Caco-2 (cell line): ENCODE results near the gene DTX3. TPM values are rescaled to one million over a fixed set of nuclear protein-coding genes. Genes with fewer than 3 reads are reported as not detected.

Experiments
- BruUV-seq: library from RNA; stranded (reverse); fragments of 400-500 nt; replicated peaks from 2 replicates; lab custom pipeline; 2021; lab: Mats Ljungman, UMichigan
- CTCF ChIA-PET: fragments of 300-600 bp; sonication (Branson Sonifier 250); formaldehyde crosslinking; loops from one replicate; lab custom pipeline; 2022; ENCODE audit warnings: antibody characterized with exemption; lab: Charles Lee
- POLR2A ChIA-PET: fragments of 300-600 bp; sonication (Branson Sonifier 250); formaldehyde crosslinking; loops from one replicate; lab custom pipeline; 2022; ENCODE audit warnings: antibody characterized with exemption; lab: Charles Lee
- DNase-seq, 2 experiments: peaks; one replicate each; pipeline versions ENCODE4 v3.0.0 to v3.0.0-alpha.2; 2020 to 2022
- H3K27me3 ChIP-seq: replicated peaks from 2 replicates; pipeline ENCODE4 v1.6.0; 2011; ENCODE audit warnings: low read length; ENCODE audit not compliant: control insufficient read depth, insufficient read depth
- H3K36me3 ChIP-seq: 2 replicates; pipeline ENCODE4 v1.5.1; 2011; ENCODE audit warnings: low read length; ENCODE audit not compliant: control insufficient read depth, insufficient read depth
- H3K4me1 ChIP-seq: fragments of 250-450 bp; sonication (Bioruptor Pico); 2 replicates; pipeline ENCODE4 v1.5.1; 2020; ENCODE audit warnings: mild to moderate bottlenecking
- H3K4me3 ChIP-seq: 2 replicates; pipeline ENCODE4 v1.5.1; 2011; ENCODE audit warnings: low read depth, mild to moderate bottlenecking, control low read depth, low read length
- H3K9me3 ChIP-seq: fragments of 250-450 bp; sonication (Bioruptor Pico); 2 replicates; pipeline ENCODE4 v1.5.1; 2020; ENCODE audit warnings: mild to moderate bottlenecking, moderate library complexity
- H3K27ac Mint-ChIP-seq: one replicate; pipeline ENCODE4 v1.8.0; 2022; ENCODE audit warnings: mixed read lengths; ENCODE audit not compliant: unreplicated experiment
- H3K27me3 Mint-ChIP-seq: one replicate; pipeline ENCODE4 v1.8.0; 2022; ENCODE audit warnings: mixed read lengths; ENCODE audit not compliant: insufficient read depth, unreplicated experiment
- H3K36me3 Mint-ChIP-seq: one replicate; pipeline ENCODE4 v1.8.0; 2022; ENCODE audit warnings: mild to moderate bottlenecking, mixed read lengths; ENCODE audit not compliant: insufficient read depth, unreplicated experiment
- H3K4me1 Mint-ChIP-seq: one replicate; pipeline ENCODE4 v1.8.0; 2022; ENCODE audit warnings: low read depth, mixed read lengths; ENCODE audit not compliant: unreplicated experiment
- H3K4me3 Mint-ChIP-seq: one replicate; pipeline ENCODE4 v1.8.0; 2022; ENCODE audit warnings: mild to moderate bottlenecking, moderate library complexity, mixed read lengths; ENCODE audit not compliant: unreplicated experiment
- H3K9me3 Mint-ChIP-seq: one replicate; pipeline ENCODE4 v1.8.0; 2022; ENCODE audit warnings: mixed read lengths; ENCODE audit not compliant: unreplicated experiment
- intact Hi-C: fragments of 100-400 bp; cut with micrococcal nuclease; formaldehyde crosslinking; loops from one replicate; pipeline ENCODE4 v1.10.0; 2022; ENCODE audit not compliant: unreplicated experiment
- total RNA-seq: library from RNA; stranded (reverse); gene quantifications from 2 replicates; pipeline ENCODE4 v1.2.3, GENCODE V29; 2022
- TF ChIP-seq, protein P1 (sequence below), 2 experiments: fragments of 200-600 bp in 1 of 2; IDR thresholded peaks; 1 replicate in 1 of 2; 2 replicates in 1 of 2; pipeline versions ENCODE4 v1.5.1 to v1.8.0; 2011 to 2022; ENCODE audit warnings: antibody characterized with exemption in 1 of 2, control low read depth in 1 of 2, inconsistent platforms in 1 of 2, low read depth in 1 of 2, low read length in 1 of 2, mild to moderate bottlenecking in 1 of 2, moderate library complexity in 1 of 2; ENCODE audit not compliant: insufficient read depth in 1 of 2, severe bottlenecking in 1 of 2, unreplicated experiment in 1 of 2

Gene DTX3
- total RNA-seq, 1 experiment from 2014 or later = 20.4 TPM

DNA sequence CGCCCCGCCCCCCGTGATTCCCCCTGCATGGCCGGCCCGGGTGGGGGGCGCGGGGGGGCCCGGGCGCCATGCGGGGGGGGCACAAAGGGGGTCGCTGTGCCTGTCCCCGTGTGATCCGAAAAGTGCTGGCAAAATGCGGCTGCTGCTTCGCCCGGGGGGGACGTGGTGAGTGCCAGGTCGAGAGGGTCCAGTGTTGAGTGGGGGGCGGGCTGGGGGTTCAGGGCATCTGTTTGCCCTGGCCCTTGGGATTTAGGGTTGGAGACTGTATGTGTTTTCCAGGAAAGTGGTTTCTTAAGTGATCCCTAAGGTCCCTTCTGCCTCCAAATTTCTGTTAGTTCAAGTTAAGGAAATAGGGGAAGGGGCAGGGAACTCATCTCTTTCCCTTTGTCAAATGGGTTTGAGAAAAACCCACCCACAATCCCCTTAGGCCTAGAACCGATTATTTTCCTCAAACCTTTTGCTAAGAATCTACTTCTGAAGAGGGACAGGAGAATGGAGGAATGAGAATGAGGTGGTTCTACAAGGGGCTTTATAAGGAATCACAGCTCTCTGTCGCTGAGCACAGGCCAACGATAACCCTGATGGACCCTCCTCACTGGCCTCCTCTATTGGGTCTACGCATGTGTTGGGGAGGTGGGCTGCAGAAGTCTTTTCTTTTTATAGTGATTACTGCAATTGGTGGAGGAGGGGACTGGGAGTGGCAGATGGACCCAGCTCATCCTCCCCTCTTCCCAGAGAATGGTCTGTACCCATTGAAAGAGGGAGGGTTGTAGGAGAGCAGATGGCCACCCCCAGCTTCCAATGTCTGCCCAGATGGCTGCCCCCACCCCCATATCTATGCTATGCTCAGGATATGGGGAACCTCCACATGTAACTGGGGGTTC, 7.4 kb downstream of the DTX3 start:
- Mint-ChIP-seq H3K27me3 (no peaks in the 10 kb centered on the region), H3K36me3 (no peaks in the 10 kb centered on the region), H3K9me3 (no peaks in the 10 kb centered on the region), H3K4me3 (peak overlapping the region; percentile 54), H3K27ac (no peak overlapping the region), H3K4me1 (no peaks in the 10 kb centered on the region)
- no peaks in the 10 kb centered on the region; the same call in 1 of the 2 replicates for H3K36me3 ChIP-seq
- TF ChIP-seq, protein P1, sequence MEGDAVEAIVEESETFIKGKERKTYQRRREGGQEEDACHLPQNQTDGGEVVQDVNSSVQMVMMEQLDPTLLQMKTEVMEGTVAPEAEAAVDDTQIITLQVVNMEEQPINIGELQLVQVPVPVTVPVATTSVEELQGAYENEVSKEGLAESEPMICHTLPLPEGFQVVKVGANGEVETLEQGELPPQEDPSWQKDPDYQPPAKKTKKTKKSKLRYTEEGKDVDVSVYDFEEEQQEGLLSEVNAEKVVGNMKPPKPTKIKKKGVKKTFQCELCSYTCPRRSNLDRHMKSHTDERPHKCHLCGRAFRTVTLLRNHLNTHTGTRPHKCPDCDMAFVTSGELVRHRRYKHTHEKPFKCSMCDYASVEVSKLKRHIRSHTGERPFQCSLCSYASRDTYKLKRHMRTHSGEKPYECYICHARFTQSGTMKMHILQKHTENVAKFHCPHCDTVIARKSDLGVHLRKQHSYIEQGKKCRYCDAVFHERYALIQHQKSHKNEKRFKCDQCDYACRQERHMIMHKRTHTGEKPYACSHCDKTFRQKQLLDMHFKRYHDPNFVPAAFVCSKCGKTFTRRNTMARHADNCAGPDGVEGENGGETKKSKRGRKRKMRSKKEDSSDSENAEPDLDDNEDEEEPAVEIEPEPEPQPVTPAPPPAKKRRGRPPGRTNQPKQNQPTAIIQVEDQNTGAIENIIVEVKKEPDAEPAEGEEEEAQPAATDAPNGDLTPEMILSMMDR (IDR thresholded peaks at IDR 0.05; ENCODE audit: insufficient read depth in 1 of 2, low read depth in 1 of 2, low read length in 1 of 2, severe bottlenecking in 1 of 2, unreplicated experiment in 1 of 2) = no peak
- intact Hi-C loops = no loop called here
- H3K4me1 ChIP-seq = no peaks in the 10 kb centered on the region
- ChIA-PET POLR2A (no interaction called here), CTCF (interaction anchor here (0.9 to 1.7 kb wide), 2 partner anchors 21 to 28 kb away, joined by 4 to 8 read pairs; partner anchors contain the start of gene B4GALNT1)
- DNase-seq = no peak
- H3K4me3 ChIP-seq = peak overlapping the region; percentile 74
- BruUV-seq = TSS peak; percentile 45
- no peaks in the 10 kb centered on the region for H3K27me3 ChIP-seq
- H3K9me3 ChIP-seq = no peaks in the 10 kb centered on the region

DNA sequence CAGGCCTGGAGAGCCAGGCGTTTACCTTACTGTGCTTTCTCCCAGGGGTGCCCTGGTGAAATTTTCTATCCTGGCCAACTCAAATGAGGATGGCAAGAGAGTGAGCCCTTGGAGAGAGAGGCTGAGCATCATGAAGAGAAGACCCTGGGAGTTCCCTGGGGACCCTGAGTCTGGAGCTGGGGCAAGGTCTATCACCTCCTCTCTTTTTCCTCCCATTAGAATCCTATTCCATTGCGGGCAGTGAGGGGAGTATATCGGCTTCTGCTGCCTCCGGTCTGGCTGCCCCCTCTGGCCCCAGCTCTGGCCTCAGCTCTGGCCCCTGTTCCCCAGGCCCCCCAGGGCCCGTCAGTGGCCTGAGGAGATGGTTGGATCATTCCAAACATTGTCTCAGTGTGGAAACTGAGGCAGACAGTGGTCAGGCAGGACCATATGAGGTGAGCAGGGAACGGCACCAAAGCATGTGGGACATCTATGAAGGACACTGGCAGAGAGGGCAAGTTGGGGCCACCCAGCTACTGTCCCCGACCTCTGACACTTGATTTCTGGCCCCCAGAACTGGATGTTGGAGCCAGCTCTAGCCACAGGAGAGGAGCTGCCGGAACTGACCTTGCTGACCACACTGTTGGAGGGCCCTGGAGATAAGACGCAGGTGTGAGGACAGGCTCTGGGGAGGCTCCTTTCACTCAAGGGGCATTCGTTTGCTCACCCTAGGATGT, 8.2 kb downstream of the DTX3 start:
- CTCF ChIA-PET = interaction anchor here (1.7 kb wide), 1 partner anchor 29 kb away, joined by 8 read pairs; no protein-coding TSS in a partner anchor
- BruUV-seq = no TSS peak
- Histone ChIP-seq H3K4me3 (no peak overlapping the region), H3K27me3 (no peaks in the 10 kb centered on the region), H3K36me3 (no peaks in the 10 kb centered on the region; the same call in 1 of the 2 replicates), H3K9me3 (no peaks in the 10 kb centered on the region), H3K4me1 (no peaks in the 10 kb centered on the region)
- TF ChIP-seq, protein P1 (IDR thresholded peaks at IDR 0.05; ENCODE audit: insufficient read depth in 1 of 2, low read depth in 1 of 2, low read length in 1 of 2, severe bottlenecking in 1 of 2, unreplicated experiment in 1 of 2) = no peak
- no peak for DNase-seq
- POLR2A ChIA-PET = no interaction called here
- no peaks in the 10 kb centered on the region for H3K36me3 Mint-ChIP-seq
- intact Hi-C loops = no loop called here
- H3K9me3 Mint-ChIP-seq = no peaks in the 10 kb centered on the region
- H3K4me3 Mint-ChIP-seq = no peak overlapping the region
- no peaks in the 10 kb centered on the region for H3K27me3 Mint-ChIP-seq
- H3K27ac Mint-ChIP-seq = no peak overlapping the region
- no peaks in the 10 kb centered on the region for H3K4me1 Mint-ChIP-seq

DNA sequence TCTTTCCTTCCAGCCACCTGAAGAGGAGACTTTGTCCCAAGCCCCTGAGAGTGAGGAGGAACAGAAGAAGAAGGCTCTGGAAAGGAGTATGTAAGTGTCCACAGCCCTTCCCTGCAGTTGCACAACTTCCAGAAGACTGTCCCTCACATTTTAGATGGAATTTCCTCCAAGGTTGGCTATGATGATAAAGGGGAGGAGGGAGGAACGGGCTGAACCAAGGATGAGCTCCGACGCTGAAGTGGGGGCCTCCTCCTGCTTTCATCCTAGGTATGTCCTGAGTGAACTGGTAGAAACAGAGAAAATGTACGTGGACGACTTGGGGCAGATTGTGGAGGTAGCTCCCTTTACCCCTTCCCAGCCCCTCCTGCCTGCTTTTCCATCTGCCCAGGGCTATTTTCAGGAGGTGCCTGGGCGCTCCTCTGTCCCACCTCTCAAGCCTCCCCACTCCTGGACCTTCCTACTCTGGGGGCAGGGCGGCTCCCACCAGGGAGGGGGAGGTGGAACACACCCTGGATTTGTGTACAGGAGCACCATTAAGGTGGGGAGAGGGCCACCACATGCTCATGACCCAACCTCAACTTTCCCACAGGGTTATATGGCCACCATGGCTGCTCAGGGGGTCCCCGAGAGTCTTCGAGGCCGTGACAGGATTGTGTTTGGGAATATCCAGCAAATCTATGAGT, 8.9 kb downstream of the DTX3 start:
- no peaks in the 10 kb centered on the region for H3K27me3 ChIP-seq
- CTCF ChIA-PET = interaction anchor here (1.9 kb wide), 1 partner anchor 30 kb away, joined by 7 read pairs; no protein-coding TSS in a partner anchor
- no peaks in the 10 kb centered on the region for H3K9me3 ChIP-seq
- Mint-ChIP-seq H3K27me3 (no peaks in the 10 kb centered on the region), H3K27ac (no peak overlapping the region), H3K4me1 (no peaks in the 10 kb centered on the region), H3K36me3 (no peaks in the 10 kb centered on the region), H3K9me3 (no peaks in the 10 kb centered on the region), H3K4me3 (no peak overlapping the region)
- no peaks in the 10 kb centered on the region for H3K36me3 ChIP-seq
- no TSS peak for BruUV-seq
- TF ChIP-seq, protein P1 (IDR thresholded peaks at IDR 0.05; ENCODE audit: insufficient read depth in 1 of 2, low read depth in 1 of 2, low read length in 1 of 2, severe bottlenecking in 1 of 2, unreplicated experiment in 1 of 2) = no peak
- POLR2A ChIA-PET = no interaction called here
- intact Hi-C loops = no loop called here
- no peak overlapping the region for H3K4me3 ChIP-seq
- DNase-seq = no peak
- H3K4me1 ChIP-seq = no peaks in the 10 kb centered on the region
